HG02981 (cell line): ENCODE measurements around the gene EFNA4.

Experiments used
- ATAC-seq: cut with Tn5 transposase; IDR thresholded peaks from one replicate; pipeline ENCODE4 v1.9.1; 2021; ENCODE audit warnings: mild to moderate bottlenecking, moderate library complexity; ENCODE audit not compliant: unreplicated experiment

Gene EFNA4

DNA sequence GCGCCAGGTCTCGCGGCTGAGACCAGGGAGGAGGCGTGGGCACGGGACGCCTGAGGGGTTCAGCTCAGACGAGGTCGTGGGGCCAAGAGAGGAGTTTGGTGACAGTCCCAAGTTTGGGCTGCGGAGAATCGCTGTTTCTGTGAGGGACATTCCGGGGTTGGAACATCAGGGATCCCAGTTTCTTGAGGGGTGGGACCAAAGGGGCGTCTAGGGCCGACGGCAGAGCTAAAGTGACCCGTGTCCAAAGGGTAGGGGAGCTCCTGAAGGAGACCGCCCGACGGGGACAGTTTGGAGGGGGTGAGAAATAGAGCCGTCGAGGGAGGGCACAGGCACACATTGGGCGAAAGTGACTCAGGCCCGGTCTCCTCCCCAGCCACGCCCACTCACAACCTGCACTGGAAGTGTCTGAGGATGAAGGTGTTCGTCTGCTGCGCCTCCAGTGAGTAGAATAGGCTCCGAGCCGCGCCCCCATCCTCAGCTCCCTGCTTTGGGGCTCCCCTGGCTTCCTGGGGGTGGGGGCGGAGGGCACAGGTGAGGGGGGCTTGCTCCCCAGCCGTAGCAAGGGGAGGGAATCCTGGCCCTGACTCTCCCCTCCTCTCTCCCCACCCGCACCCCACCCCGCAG lies 22.1 kb downstream of the EFNA4 start:
- no peak for ATAC-seq

DNA sequence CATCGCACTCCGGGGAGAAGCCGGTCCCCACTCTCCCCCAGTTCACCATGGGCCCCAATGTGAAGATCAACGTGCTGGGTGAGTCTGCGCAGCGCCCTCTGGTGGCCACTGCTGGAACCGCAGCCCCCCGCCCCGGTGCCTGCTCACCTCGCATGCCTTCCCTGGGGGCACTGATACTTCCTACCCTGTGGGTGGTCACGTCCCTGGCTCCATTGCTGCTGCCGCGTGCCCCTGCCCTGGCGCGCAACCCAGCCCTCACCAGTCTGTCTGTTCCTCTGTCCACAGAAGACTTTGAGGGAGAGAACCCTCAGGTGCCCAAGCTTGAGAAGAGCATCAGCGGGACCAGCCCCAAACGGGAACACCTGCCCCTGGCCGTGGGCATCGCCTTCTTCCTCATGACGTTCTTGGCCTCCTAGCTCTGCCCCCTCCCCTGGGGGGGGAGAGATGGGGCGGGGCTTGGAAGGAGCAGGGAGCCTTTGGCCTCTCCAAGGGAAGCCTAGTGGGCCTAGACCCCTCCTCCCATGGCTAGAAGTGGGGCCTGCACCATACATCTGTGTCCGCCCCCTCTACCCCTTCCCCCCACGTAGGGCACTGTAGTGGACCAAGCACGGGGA lies 22.7 kb downstream of the EFNA4 start:
- no peak for ATAC-seq

- no peak for ATAC-seq
These were observed 23.5 kb downstream of the EFNA4 start for GRCh38 chr1:155086856-155087535.

- no peak for ATAC-seq
These were observed 27.8 kb downstream of the EFNA4 start for GRCh38 chr1:155091071-155092051.

DNA sequence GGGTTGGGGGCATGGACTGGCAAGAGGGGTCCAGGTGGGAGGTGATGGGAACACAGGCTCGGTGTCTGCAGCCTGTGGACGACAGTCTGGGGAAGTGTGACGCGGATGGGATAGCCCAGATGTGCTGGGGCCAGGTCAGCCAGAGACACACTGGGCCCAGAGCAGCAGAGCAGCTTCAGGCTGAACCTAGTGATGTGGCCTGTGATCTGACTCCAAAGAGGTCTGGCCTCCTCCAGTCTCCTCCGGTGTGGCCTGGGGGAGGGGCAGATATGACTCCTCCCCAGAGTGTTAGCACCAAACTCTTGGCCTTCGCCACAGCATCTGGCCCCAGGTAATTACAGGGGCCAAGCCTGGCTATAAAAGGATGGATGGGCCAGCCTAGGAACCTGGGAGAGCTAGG lies 28.6 kb downstream of the EFNA4 start:
- no peak for ATAC-seq

DNA sequence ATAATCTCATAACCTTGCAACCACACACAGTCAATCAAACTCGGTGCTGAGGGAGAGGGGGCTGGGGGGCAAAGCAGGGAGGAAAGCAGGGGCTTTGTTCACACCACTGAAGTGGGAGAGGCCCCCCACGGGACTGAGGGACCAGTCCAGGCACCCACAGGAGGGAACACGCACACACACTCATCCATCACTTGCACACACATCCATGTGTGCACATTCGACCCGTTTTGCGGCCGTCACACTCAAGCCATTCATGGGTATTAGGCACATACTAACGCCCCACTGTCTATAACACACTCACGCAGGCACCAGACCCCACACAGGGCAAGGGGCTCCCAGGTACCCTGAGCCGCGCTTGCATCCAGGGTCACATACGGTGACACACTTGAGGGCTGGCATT lies 29.1 kb downstream of the EFNA4 start:
- ATAC-seq: no peak

- no peak for ATAC-seq
These were observed 30.5 kb downstream of the EFNA4 start for GRCh38 chr1:155093911-155094621.

GRCh38 chr1:155094622-155094948 lies 31.0 kb downstream of the EFNA4 start:
- ATAC-seq: no peak

DNA sequence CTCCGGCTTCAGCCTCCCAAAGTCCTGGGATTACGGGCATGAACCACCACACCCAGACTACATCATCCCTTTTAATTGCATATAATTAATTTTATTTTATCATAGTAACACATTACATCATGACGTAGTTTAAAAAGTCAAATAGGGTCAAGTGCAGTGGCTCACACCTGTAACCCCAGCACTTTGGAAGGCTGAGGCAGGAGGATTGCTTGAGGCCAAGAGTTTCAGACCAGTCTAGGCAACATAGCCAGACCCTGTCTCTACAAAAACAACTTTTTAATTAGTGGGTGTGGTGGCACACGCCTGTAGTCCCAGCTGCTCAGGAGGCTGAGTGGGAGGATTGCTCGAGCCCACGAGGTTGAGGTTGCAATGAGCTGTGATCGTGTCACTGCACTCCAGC lies 35.8 kb downstream of the EFNA4 start:
- ATAC-seq: no peak

GRCh38 chr1:155103325-155103724 lies 39.8 kb downstream of the EFNA4 start:
- no peak for ATAC-seq

DNA sequence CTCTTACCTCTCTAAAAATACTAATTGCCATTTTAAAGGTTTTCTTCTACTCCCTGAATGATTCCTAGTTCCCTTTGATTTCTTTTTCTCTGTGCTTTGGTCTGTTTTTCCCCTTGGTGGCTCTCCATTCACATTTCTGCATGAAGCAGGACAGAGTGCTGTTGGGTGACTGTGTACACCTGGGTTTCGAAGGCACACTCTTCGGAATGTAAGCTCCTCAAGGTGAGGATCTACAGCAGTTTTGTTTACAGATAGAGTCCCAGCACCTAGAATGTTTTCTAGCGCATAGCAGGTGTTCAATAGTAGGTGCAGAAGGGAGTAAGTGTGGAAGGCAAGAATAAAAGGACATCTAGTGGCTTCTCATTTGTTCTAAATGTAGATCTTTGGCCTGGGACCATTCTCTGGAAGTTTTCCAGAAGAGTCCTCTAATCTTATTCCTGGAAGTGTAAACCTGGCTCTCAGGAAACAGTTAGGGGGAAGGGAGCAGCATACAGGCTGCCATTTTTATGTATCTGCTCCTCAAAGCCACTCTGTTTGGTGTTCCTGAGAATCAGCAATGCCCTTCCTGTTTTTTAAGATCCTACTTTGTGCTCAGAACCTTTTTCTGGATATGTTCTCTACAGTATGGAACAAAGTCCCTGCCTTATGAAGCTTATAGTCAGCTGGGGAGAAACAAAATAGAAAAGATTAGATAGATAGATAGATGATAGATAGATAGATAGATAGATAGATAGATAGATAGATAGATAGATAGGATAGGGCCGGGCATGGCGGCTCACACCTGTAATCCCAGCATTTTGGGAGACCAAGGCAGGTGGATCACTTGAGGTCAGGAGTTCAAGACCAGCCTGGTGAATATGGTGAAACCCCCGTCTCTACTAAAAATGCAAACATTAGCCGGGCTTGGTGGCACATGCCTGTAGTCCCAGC lies 41.3 kb downstream of the EFNA4 start:
- no peak for ATAC-seq

DNA sequence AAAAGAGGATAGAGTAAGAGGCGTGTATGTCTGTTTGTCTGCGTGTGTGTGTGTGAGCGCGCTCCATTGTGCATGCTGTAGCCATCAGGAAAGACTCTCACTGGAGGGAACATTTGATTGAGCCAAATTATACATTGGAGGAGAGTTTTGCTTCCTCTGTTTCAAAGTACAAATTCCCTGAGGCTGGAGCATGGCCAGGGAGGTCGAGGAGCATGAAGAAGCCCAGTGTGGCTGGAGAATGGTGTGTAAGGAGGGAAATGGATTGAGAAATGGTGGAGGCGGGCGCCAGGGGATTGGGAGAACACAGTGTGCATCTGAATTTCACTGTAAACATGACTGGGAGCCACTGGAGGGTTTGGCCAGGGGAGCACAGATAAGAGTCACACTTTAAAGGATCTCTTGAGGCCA lies 42.1 kb downstream of the EFNA4 start:
- ATAC-seq: no peak

DNA sequence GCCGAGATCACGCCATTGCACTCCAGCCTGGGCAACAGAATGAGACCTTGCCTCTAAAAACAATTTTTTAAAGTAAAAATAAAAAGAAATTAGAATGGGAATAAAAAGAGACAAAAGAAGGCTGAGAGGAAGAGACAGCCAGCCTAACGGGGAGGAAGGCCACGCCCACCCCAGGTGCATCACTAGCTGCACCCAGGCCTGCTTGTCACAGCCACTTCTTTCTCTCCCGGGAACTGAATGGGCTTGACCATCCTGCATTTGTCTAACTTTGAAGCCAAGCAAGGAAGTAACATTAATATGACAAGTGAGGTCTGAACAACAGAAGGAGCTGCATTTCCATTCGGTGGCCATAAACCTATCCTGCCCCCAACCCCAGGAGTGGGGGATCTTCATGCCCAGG lies 43.3 kb downstream of the EFNA4 start:
- no peak for ATAC-seq

- ATAC-seq: no peak
These were observed 44.0 kb downstream of the EFNA4 start for GRCh38 chr1:155107309-155108264.

DNA sequence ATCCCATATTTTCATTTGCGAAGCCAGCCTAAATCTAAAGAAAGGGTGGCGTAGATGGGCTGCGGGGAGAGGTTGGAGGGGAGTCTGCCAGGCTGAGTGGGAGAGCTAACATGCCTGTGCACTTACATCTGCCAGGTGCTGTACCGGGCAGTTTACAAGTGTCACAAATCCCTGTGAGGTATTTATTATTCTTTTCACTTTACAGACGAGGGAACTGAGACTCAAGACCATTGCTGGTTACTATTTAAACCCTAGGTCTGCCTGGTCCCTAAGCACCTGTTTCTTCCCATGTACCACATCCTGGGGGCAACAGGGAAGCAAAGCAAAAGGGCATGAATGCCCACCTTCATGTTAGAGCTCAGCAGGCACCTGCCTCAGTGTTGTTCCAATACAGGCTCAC lies 44.8 kb downstream of the EFNA4 start:
- no peak for ATAC-seq

- no peak for ATAC-seq
These were observed 46.8 kb downstream of the EFNA4 start for GRCh38 chr1:155110381-155110780.

DNA sequence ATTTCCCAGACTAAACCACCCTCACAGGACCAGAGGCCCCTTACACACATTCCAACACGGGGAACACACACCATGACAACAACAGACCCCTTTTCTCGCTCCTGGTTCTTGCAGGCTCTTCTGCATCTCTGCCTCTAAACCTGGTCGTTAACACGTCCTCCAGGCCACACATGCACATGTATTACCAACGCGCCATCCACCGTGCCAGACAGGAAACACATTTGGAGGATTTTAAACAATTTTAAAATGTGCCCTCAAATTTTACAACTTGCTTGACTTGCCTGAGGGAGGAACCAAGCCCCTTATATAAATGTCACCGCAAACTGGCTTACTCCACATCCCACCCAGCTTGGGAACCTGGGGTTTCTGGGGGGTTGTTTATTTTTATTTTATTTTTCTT lies 47.3 kb downstream of the EFNA4 start:
- no peak for ATAC-seq

GRCh38 chr1:155113450-155113980 lies 50.0 kb downstream of the EFNA4 start:
- ATAC-seq: no peak
